ENCODE measurements around the gene LMNB1. TPM values are rescaled to one million over a fixed set of nuclear protein-coding genes. Genes with fewer than 3 reads are reported as not detected.

The LMNB1 gene
- total RNA-seq, 1 experiment from 2014 or later: 49.8 TPM

DNA sequence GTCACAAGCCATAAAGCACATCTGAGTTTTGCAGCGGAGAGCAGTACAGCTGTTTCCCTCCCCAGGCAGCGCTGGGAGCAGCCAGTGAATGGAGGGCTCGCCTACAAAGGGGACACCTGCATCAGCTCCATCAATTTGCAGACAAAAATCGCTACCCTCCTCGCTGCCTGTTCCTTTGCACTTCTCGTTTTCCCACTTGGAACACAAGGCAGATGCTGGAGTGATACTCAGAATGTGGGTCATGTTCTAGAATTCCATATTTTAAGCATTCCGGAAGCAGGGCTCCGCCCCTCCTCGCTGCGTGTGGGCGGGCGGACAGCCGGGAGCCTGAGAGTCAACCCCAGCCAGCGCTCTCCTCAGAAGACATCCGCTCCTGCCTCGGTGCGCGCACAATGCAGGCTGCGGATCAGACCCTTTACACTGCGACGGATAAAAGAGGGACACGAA, 92.1 kb downstream of the LMNB1 start:
- Histone ChIP-seq H3K9me2 (replicated peaks; ENCODE audit: insufficient read depth, low read length) (no peaks in the 10 kb centered on the region), H3K27ac (ENCODE audit: low read length) (no peak overlapping the region), H3K79me2 (ENCODE audit: low read length) (no peaks in the 10 kb centered on the region), H3K4me1 (ENCODE audit: low read length) (peaks cover 6% of the 10 kb centered on the region), H3K9ac (ENCODE audit: low read length) (no peak overlapping the region), H3K27me3 (ENCODE audit: low read length) (no peaks in the 10 kb centered on the region), H3K4me2 (ENCODE audit: low read depth, low read length, poor library complexity, severe bottlenecking) (no peak overlapping the region), H4K20me1 (ENCODE audit: insufficient read depth, low read depth, low read length) (no peaks in the 10 kb centered on the region), H2AFZ (ENCODE audit: low read length) (no peak overlapping the region), H3K36me3 (ENCODE audit: insufficient read depth, low read length) (peaks cover 8% of the 10 kb centered on the region; the same call in 1 of the 2 replicates), H3K4me3 (ENCODE audit: low read length) (no peak overlapping the region), H3K9me3 (ENCODE audit: low read length) (no peaks in the 10 kb centered on the region)
- no peak for DNase-seq

DNA sequence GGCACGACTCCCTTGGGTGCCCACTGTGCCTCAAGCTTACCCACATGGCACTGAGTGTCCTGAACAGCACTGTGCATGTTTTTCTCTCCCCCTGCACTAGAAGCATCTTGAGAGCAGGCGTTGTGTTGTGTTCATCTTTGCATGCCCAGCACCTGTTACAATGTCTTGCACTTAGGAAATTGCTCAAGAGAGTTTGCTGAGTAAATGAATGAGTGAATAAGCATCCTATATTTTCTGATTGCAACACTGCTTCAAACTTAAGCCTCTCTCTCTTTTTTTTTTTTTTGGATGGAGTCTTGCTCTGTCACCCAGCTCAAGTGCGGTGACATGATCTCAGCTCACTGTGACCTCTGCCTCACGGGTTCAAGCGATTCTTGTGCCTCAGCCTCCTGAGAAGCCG, 94.5 kb downstream of the LMNB1 start:
- H2AFZ ChIP-seq (ENCODE audit: low read length): no peak overlapping the region
- no peak overlapping the region for H3K27ac ChIP-seq (ENCODE audit: low read length)
- DNase-seq: no peak
- H3K9ac ChIP-seq (ENCODE audit: low read length): no peak overlapping the region
- H3K9me2 ChIP-seq (replicated peaks; ENCODE audit: insufficient read depth, low read length): no peaks in the 10 kb centered on the region
- H3K4me2 ChIP-seq (ENCODE audit: low read depth, low read length, poor library complexity, severe bottlenecking): no peak overlapping the region
- H3K4me3 ChIP-seq (ENCODE audit: low read length): no peak overlapping the region
- H4K20me1 ChIP-seq (ENCODE audit: insufficient read depth, low read depth, low read length): no peaks in the 10 kb centered on the region
- peaks cover 6% of the 10 kb centered on the region for H3K4me1 ChIP-seq (ENCODE audit: low read length)
- no peaks in the 10 kb centered on the region for H3K79me2 ChIP-seq (ENCODE audit: low read length)
- H3K27me3 ChIP-seq (ENCODE audit: low read length): no peaks in the 10 kb centered on the region
- H3K36me3 ChIP-seq (ENCODE audit: insufficient read depth, low read length): no peaks in the 10 kb centered on the region
- no peaks in the 10 kb centered on the region for H3K9me3 ChIP-seq (ENCODE audit: low read length)

DNA sequence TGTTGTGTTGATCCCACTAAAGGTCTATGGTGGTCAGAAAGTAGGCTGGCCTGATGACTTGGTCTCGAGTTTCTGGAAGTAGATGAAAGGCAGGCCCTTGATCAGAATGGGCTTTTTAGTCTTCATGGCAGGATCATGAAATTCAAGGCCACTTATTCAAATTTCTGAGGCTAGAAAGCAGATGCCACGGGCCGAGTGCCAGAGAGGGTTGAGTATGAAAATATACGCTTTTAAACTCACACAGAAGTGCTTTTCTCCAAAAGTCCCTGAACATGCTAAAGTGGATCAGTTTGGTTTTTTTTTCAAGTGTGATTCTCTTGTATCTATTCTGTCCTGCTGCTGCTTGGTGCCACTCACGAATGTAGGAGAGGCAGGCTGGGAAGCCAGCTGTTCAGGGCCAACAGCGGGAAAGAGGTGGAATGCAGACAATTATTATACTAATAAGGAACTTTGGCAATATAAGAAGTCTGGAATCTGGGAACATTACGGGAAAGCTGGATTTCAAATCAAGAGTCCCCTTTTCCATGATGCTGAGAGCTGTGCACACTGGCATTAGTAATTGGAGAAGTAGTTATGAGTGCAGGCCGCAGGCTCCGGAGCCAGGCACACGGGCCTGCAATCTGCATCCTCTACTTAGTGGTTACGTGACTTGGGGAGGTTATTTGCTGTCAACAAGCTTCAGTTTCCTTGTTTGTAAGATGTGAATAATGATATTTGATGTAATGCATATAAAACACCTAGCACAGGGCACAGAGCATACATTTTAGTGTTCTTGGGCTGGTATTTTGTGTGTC, 95.8 kb downstream of the LMNB1 start:
- no peak overlapping the region for H3K27ac ChIP-seq (ENCODE audit: low read length)
- no peaks in the 10 kb centered on the region for H3K27me3 ChIP-seq (ENCODE audit: low read length)
- no peak for DNase-seq
- H2AFZ ChIP-seq (ENCODE audit: low read length): no peak overlapping the region
- no peak overlapping the region for H3K4me2 ChIP-seq (ENCODE audit: low read depth, low read length, poor library complexity, severe bottlenecking)
- no peaks in the 10 kb centered on the region for H3K9me2 ChIP-seq (replicated peaks; ENCODE audit: insufficient read depth, low read length)
- no peaks in the 10 kb centered on the region for H3K9me3 ChIP-seq (ENCODE audit: low read length)
- H3K4me3 ChIP-seq (ENCODE audit: low read length): no peak overlapping the region
- peaks cover 6% of the 10 kb centered on the region for H3K4me1 ChIP-seq (ENCODE audit: low read length)
- H3K79me2 ChIP-seq (ENCODE audit: low read length): no peaks in the 10 kb centered on the region
- H3K9ac ChIP-seq (ENCODE audit: low read length): no peak overlapping the region
- H4K20me1 ChIP-seq (ENCODE audit: insufficient read depth, low read depth, low read length): no peaks in the 10 kb centered on the region
- H3K36me3 ChIP-seq (ENCODE audit: insufficient read depth, low read length): no peaks in the 10 kb centered on the region

DNA sequence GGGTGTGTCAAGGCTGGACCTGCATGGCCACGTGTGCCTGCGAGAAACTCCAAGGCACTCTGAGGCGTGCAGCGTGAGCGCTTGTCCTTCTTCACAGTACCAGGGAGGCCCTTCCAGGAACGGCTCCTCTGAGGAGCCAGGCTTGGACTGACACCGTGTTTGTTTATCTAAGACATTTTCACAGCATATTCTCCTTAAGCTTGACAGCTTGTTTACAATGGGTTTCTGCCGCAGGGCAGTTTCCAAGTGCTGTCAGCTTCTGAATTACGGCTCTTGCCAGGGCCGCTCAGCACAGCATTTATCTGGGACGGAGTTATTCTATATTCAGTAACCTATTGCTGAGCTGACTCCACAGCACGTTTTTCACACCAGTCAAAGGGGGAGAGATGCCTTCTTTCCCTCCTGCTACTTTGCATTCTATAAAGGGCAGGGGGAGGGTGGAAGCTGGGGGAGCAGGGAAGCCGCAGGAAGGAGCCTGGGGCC, 98.4 kb downstream of the LMNB1 start:
- Histone ChIP-seq H3K9ac (ENCODE audit: low read length) (no peak overlapping the region), H3K4me3 (ENCODE audit: low read length) (no peak overlapping the region), H3K9me2 (replicated peaks; ENCODE audit: insufficient read depth, low read length) (no peaks in the 10 kb centered on the region), H3K4me2 (ENCODE audit: low read depth, low read length, poor library complexity, severe bottlenecking) (no peak overlapping the region), H3K27me3 (ENCODE audit: low read length) (no peaks in the 10 kb centered on the region), H3K27ac (ENCODE audit: low read length) (no peak overlapping the region), H3K79me2 (ENCODE audit: low read length) (no peaks in the 10 kb centered on the region), H3K36me3 (ENCODE audit: insufficient read depth, low read length) (no peaks in the 10 kb centered on the region), H4K20me1 (ENCODE audit: insufficient read depth, low read depth, low read length) (no peaks in the 10 kb centered on the region), H3K9me3 (ENCODE audit: low read length) (no peaks in the 10 kb centered on the region), H2AFZ (ENCODE audit: low read length) (no peak overlapping the region), H3K4me1 (ENCODE audit: low read length) (peaks cover 6% of the 10 kb centered on the region)
- no peak for DNase-seq

DNA sequence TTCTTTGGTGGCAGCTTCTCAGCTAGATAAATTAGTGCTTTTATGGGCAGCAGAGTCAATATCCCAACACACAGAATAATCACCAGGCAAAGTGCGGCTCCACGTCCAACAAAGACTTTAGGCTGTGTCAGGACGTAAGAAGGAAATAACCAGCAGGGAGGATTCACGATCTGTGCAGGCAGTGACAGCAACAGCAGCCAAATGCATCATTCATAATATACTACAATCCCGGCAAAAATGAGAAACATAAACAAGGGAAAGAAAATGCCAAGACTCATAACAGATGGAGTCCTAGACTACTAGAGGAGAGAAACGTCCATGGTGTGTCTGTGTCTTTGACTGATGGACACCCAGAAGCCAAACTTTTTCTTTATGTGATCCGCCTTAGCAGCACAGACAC, 100.7 kb downstream of the LMNB1 start:
- H3K4me2 ChIP-seq (ENCODE audit: low read depth, low read length, poor library complexity, severe bottlenecking): no peak overlapping the region
- no peak overlapping the region for H2AFZ ChIP-seq (ENCODE audit: low read length)
- no peak overlapping the region for H3K9ac ChIP-seq (ENCODE audit: low read length)
- H3K79me2 ChIP-seq (ENCODE audit: low read length): no peaks in the 10 kb centered on the region
- H3K27me3 ChIP-seq (ENCODE audit: low read length): no peaks in the 10 kb centered on the region
- no peak for DNase-seq
- no peaks in the 10 kb centered on the region for H3K9me2 ChIP-seq (replicated peaks; ENCODE audit: insufficient read depth, low read length)
- H3K4me1 ChIP-seq (ENCODE audit: low read length): peaks cover under 1% of the 10 kb centered on the region
- H4K20me1 ChIP-seq (ENCODE audit: insufficient read depth, low read depth, low read length): no peaks in the 10 kb centered on the region
- no peak overlapping the region for H3K27ac ChIP-seq (ENCODE audit: low read length)
- no peaks in the 10 kb centered on the region for H3K36me3 ChIP-seq (ENCODE audit: insufficient read depth, low read length)
- no peaks in the 10 kb centered on the region for H3K9me3 ChIP-seq (ENCODE audit: low read length)
- H3K4me3 ChIP-seq (ENCODE audit: low read length): no peak overlapping the region

DNA sequence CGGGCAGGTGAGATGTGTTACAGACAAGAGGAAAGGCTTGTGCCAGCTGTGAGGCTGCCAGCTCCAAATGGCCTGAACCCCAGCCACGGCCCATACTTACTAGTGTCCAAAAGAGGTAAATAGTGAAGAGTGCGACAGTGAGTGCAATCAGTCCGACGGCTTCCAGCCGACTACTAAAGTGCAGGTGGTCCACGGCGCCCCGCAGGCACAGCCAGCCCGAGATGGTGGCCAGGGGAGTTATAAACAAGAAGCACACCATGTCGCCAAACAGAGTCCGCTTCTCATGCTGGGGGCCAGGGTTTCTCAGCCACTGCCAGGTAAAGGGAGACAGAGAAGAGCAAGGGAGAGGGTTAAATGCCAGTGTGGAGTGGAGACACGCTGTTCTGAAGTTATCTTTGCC, 101.1 kb downstream of the LMNB1 start:
- Histone ChIP-seq H3K9me2 (replicated peaks; ENCODE audit: insufficient read depth, low read length) (no peaks in the 10 kb centered on the region), H3K4me1 (ENCODE audit: low read length) (no peaks in the 10 kb centered on the region), H4K20me1 (ENCODE audit: insufficient read depth, low read depth, low read length) (no peaks in the 10 kb centered on the region), H3K4me2 (ENCODE audit: low read depth, low read length, poor library complexity, severe bottlenecking) (no peak overlapping the region), H3K36me3 (ENCODE audit: insufficient read depth, low read length) (no peaks in the 10 kb centered on the region), H3K27me3 (ENCODE audit: low read length) (no peaks in the 10 kb centered on the region), H2AFZ (ENCODE audit: low read length) (no peak overlapping the region), H3K27ac (ENCODE audit: low read length) (no peak overlapping the region), H3K9me3 (ENCODE audit: low read length) (no peaks in the 10 kb centered on the region), H3K79me2 (ENCODE audit: low read length) (no peaks in the 10 kb centered on the region), H3K9ac (ENCODE audit: low read length) (no peak overlapping the region), H3K4me3 (ENCODE audit: low read length) (no peak overlapping the region)
- DNase-seq: no peak

DNA sequence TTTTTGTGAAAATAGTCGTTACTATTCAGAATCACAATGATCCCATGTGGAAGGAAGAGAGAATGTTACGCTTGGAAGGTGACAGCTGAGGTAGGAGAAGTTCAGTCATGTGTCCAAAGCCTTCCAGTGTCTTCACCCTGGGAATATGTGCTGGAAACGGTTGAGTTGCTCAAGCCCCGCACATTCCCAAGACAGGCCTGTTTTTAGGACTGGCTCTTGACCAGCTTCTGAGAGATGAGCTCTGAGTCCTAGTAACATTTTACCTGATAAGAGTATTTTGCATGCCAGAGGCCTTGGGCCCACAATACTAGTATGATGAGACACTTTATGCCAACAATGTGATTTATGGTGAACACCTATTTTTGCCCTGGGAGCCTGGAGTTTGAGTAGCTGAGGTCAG, 101.7 kb downstream of the LMNB1 start:
- H3K27me3 ChIP-seq (ENCODE audit: low read length): no peaks in the 10 kb centered on the region
- no peaks in the 10 kb centered on the region for H3K9me3 ChIP-seq (ENCODE audit: low read length)
- H3K4me3 ChIP-seq (ENCODE audit: low read length): no peak overlapping the region
- H3K79me2 ChIP-seq (ENCODE audit: low read length): no peaks in the 10 kb centered on the region
- H3K27ac ChIP-seq (ENCODE audit: low read length): no peak overlapping the region
- H3K36me3 ChIP-seq (ENCODE audit: insufficient read depth, low read length): no peaks in the 10 kb centered on the region
- H3K9me2 ChIP-seq (replicated peaks; ENCODE audit: insufficient read depth, low read length): no peaks in the 10 kb centered on the region
- no peak overlapping the region for H3K9ac ChIP-seq (ENCODE audit: low read length)
- no peaks in the 10 kb centered on the region for H4K20me1 ChIP-seq (ENCODE audit: insufficient read depth, low read depth, low read length)
- H3K4me1 ChIP-seq (ENCODE audit: low read length): no peaks in the 10 kb centered on the region
- H2AFZ ChIP-seq (ENCODE audit: low read length): no peak overlapping the region
- DNase-seq: no peak
- no peak overlapping the region for H3K4me2 ChIP-seq (ENCODE audit: low read depth, low read length, poor library complexity, severe bottlenecking)

DNA sequence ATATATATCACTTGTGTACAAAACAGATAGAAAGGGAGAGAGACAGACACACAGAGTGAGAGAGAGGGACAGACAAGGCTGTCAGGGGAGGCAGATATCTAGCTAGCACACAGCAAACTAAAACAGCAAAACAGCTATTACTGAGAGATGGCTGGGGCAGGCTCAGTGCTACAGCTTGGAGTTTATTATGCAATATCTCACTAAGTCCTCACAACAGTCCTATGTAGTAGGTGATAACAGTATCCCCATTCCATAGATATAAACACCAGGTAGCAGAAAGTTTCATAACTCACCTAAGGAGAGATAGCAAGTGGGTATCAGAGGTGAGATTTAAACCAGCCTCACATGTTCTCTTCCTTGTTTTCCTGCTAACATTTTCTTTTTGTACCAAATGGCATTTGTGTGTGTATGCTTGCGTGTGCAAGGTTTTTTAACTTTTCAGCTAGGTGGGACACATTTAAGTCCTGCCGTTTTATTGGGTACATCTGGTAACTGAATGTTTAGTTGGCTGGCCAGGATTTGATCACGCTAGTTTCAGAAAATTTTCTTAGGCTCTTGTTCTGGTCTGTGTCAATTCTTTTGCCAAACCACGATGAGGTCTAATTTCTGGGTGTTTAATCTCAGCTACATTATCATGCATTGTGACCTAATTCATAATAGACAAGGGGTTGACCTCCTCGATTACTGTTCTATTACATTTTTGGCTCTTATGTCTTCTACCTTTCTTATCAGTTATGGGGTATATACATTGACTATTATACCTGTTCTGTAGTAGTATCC, 105.1 kb downstream of the LMNB1 start:
- Histone ChIP-seq H3K9me2 (replicated peaks; ENCODE audit: insufficient read depth, low read length) (no peaks in the 10 kb centered on the region), H4K20me1 (ENCODE audit: insufficient read depth, low read depth, low read length) (no peaks in the 10 kb centered on the region), H3K27me3 (ENCODE audit: low read length) (no peaks in the 10 kb centered on the region)

More for the DNA sequence above, 105.1 kb downstream of the LMNB1 start:
- no peak overlapping the region for H3K4me2 ChIP-seq (ENCODE audit: low read depth, low read length, poor library complexity, severe bottlenecking)
- H3K27ac ChIP-seq (ENCODE audit: low read length): no peak overlapping the region
- H3K9ac ChIP-seq (ENCODE audit: low read length): no peak overlapping the region
- no peak overlapping the region for H3K4me3 ChIP-seq (ENCODE audit: low read length)
- no peak overlapping the region for H2AFZ ChIP-seq (ENCODE audit: low read length)
- H3K9me3 ChIP-seq (ENCODE audit: low read length): no peaks in the 10 kb centered on the region
- H3K4me1 ChIP-seq (ENCODE audit: low read length): no peaks in the 10 kb centered on the region
- no peaks in the 10 kb centered on the region for H3K36me3 ChIP-seq (ENCODE audit: insufficient read depth, low read length)
- DNase-seq: no peak
- no peaks in the 10 kb centered on the region for H3K79me2 ChIP-seq (ENCODE audit: low read length)

Measured in Karpas-422 (cell line).